NCI-H345 (cell line): Measurements from ENCODE around the gene ACVR1B.

Experiments used
- DNase-seq: peaks from one replicate; lab custom pipeline; 2025; lab: John Stamatoyannopoulos, UW

ACVR1B gene

GRCh38 chr12:51951199-51951842 is at the start of gene ACVR1B:
Gene ACVR1B (plus strand): TSS chr12:51951699. CDS start chr12:51951744, 45 bp downstream.
- DNase-seq = peak; percentile 92

DNA sequence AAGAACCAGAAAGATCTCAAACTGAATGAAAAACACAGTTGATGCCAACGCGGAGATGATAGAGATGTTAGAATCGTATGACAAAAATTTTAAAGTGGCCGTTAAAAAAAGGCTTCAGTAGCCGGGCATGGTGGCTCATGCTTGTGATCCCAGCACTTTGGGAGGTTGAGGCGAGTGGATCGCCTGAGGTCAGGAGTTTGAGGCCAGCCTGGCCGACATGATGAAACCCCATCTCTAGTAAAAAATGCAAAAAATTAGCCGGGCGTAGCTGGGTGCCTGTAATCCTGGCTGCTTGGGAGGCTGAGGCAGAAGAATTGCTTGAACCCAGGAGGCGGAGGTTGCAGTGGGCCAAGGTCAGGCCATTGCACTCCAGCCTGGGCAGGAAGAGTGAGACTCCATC is 49.6 kb upstream of the ACVR1B start:
- no peak for DNase-seq

DNA sequence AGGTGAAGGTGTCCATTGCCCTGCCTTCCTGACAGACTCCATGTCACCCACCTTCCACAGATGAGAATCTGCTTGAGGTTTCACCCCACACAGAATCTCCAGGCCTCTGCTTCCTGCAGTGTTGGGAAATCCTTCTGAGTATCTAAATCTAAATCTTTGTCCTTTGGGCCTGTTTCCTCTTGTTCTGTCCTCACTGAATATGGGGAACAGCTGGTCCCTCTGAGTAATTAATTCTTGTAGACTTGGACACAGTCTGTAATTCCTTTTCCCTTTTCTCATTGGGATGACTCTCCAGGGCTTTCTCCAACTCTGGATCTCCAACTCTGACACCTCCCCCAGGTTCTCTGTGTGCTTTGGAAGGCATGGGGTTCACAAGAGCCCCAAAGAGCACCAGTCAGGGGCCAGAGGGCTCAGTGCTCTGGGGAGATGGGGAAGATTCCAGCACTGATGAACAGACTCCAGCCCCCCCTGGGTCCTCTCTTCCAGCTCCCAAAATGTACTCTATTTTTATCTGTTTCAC is 46.5 kb upstream of the ACVR1B start:
- no peak for DNase-seq

- no peak for DNase-seq
Measured at GRCh38 chr12:51905471-51906429, 45.7 kb upstream of the ACVR1B start.

DNA sequence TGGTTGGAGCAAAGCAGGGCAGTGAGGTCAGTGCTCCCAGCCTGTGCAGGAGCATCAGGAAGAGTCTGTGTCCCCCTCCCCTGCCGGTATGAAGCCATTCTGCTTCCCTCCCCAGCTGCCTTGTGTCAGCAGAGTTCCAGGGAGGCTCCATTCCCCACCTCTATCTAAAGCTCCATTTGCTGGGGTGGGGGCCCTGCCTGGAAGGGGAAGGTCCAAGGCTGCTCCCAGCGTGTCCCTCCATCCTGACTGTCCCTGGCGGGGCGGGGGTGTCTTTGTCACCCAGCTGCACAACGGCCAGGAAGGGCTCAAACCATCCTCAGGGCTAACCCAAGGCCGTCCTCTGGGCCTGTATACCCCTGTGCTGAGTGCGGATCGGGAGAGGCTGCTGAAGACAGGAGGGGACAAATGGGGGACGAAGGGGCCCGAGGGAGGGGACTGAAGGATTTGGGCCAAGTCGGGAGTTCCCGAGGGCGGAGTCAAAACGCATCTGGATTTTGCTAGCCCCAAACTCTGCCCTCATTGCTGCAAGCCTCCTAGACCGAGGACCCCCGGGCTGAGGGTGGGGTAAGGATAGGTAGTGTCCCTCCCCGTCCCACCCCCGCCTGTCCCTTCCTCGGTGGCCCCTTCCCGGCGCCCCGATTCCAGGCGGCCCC is 44.9 kb upstream of the ACVR1B start:
- no peak for DNase-seq

DNA sequence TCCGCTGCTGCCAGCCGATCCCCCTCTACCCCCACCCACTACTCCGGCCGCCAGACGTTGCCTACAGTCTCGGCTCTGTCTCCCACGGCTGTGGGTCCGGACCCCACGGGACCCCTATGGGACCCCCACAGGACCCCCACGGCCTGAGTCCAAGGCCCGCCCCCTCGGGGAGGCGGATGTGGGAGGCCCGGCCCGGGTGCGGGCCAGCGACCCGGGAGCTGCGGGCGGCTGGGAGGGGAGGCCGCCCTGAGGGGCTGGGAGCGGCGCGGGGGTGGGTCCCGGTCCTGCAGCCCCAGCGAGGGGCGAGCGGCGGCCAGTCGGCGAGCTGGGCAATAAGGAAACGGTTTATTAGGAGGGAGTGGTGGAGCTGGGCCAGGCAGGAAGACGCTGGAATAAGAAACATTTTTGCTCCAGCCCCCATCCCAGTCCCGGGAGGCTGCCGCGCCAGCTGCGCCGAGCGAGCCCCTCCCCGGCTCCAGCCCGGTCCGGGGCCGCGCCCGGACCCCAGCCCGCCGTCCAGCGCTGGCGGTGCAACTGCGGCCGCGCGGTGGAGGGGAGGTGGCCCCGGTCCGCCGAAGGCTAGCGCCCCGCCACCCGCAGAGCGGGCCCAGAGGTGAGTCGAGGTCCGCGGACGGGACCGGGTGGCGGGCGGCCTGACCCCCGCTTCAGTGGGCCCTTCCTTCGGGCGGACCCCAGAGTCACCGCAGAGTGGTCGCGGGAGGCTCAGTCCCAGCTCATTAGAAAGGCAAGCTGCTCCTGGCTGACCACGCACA is 44.2 kb upstream of the ACVR1B start, which contains the start of gene ACVRL1:
Gene ACVRL1, plus strand, starts transcription at position 422 of the 773 bp plus-strand sequence. CDS start 4,971 bp downstream, outside the sequence.
- DNase-seq = no peak

GRCh38 chr12:51907856-51908425 is 43.6 kb upstream of the ACVR1B start:
- DNase-seq = no peak

- DNase-seq = no peak
Measured at GRCh38 chr12:51908876-51909592, 42.5 kb upstream of the ACVR1B start.

GRCh38 chr12:51910168-51910567 is 41.3 kb upstream of the ACVR1B start:
- DNase-seq = no peak

GRCh38 chr12:51910691-51911090 is 40.8 kb upstream of the ACVR1B start:
- DNase-seq = no peak

DNA sequence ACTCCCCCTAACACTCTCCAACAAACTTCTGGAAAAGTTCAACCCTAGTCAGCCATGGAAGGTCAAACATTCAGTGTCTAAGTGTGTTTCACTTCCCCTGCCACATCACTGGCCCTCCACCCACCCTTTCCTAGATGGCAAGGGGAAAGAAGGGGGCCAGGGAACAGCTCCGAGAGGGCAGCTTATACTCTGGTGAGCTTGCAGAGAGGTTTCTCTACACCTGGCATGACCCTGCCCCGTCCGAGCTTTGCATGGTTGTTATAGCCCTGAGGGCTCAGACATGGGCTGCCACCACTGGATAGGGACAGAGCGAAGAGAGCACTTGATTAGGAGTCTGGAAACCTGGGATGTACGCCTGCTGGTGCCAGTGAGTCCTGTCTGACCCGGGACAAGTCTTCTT is 40.2 kb upstream of the ACVR1B start:
- no peak for DNase-seq

- DNase-seq = no peak
Measured at GRCh38 chr12:51911788-51912711, 39.4 kb upstream of the ACVR1B start.

DNA sequence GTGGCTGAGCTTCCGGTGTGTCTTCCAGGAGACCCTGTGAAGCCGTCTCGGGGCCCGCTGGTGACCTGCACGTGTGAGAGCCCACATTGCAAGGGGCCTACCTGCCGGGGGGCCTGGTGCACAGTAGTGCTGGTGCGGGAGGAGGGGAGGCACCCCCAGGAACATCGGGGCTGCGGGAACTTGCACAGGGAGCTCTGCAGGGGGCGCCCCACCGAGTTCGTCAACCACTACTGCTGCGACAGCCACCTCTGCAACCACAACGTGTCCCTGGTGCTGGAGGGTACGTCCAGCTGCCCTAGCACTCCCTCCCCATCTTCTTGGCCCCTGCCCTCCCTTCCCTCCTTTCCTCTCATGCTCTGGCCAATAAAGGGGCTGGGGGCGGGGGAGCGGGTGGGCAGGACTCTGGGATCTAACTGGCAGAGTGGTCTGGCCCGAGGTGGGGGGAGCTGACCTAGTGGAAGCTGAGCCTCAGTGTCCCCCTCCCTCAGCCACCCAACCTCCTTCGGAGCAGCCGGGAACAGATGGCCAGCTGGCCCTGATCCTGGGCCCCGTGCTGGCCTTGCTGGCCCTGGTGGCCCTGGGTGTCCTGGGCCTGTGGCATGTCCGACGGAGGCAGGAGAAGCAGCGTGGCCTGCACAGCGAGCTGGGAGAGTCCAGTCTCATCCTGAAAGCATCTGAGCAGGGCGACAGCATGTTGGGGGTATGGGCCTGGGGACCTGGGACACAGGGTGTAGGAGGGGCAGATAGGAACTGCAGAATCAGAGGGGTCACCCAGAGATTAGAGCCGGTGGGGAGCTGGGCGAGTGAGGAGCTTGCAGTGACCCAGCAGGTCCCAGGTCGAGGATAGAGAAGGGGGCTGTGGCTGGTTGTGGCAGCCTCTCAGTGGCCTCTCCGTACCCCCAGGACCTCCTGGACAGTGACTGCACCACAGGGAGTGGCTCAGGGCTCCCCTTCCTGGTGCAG is 38.1 kb upstream of the ACVR1B start:
- no peak for DNase-seq

- no peak for DNase-seq
Measured at GRCh38 chr12:51914034-51914923, 37.2 kb upstream of the ACVR1B start.

DNA sequence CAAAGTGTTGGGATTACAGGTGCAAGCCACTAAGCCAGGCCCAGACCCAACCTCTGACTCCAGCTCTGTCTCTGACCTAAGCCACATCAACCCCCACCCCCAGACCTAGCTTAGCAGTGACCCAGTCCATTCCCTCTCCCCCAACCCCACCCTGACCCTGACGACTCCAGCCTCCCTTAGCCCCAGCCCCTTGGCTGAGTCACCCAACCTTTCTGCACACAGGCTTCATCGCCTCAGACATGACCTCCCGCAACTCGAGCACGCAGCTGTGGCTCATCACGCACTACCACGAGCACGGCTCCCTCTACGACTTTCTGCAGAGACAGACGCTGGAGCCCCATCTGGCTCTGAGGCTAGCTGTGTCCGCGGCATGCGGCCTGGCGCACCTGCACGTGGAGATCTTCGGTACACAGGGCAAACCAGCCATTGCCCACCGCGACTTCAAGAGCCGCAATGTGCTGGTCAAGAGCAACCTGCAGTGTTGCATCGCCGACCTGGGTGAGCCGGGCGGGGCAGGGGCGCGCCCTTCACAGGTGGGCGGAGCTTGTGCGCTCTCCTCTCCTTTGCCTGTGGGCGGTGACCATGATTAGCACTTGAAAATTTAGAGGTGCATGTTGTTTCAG is 36.4 kb upstream of the ACVR1B start:
- DNase-seq = no peak

DNA sequence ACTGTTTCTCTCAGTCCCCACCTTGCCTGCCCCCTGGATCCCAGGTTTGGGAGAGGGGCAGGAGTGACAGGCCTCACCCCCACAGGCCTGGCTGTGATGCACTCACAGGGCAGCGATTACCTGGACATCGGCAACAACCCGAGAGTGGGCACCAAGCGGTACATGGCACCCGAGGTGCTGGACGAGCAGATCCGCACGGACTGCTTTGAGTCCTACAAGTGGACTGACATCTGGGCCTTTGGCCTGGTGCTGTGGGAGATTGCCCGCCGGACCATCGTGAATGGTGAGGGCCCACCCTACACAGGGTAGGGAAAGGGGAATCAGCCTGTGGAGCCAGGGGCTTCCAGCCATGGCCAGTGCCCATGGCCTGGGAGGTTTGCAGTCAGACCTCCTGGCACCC is 35.5 kb upstream of the ACVR1B start:
- no peak for DNase-seq
